SH-SY5Y (cell line): ENCODE measurements around the gene SLC12A1.

Source experiments
- GATA2 ChIP-seq: IDR thresholded peaks from 2 replicates; pipeline ENCODE4 v1.6.1; 2011; ENCODE audit warnings: mild to moderate bottlenecking, low read depth, low read length
- GATA3 ChIP-seq: IDR thresholded peaks from 2 replicates; pipeline ENCODE4 v1.6.1; 2011; ENCODE audit warnings: low read depth, mild to moderate bottlenecking, low read length, moderate library complexity

The SLC12A1 gene

DNA sequence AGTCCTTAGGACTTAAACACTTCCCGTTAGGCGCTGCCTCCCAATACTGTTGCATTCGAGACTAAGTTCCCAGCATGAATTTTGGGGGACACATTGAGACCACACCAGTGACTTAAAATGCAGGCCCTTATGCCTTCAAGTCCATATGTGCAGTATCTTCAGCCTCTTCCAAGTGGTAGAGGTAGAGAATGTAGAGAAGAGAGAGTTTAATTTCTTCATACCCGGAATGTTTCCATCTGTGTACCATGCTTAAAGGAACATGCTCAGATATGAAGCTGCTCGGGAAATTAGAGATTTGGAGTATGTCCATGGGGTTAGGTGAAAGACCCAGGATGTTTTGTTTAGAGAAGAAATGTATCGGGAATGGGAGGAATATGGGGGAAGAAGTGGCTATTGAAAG is 137.8 kb downstream of the SLC12A1 start:
- TF ChIP-seq GATA2 (no peak), GATA3 (no peak)

DNA sequence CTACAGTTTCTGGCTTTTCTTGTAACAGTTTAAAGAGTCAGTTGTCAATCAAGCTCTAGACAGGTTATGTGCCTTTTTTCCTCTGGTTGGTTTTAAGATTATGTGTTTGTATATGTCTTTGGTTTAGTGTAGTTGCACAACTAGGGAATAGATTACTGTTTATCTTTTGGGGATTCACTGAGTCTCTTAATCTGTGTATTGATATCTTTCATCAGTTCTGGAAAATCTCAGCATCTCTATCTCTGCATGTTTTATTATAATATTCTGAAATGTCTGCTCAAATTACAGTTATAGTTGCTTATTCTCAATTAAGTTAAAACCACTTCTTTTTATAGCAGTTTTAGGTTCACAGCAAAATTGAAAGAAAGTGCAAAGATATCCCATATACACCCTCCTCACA is 139.4 kb downstream of the SLC12A1 start:
- TF ChIP-seq GATA3 (no peak), GATA2 (no peak)

DNA sequence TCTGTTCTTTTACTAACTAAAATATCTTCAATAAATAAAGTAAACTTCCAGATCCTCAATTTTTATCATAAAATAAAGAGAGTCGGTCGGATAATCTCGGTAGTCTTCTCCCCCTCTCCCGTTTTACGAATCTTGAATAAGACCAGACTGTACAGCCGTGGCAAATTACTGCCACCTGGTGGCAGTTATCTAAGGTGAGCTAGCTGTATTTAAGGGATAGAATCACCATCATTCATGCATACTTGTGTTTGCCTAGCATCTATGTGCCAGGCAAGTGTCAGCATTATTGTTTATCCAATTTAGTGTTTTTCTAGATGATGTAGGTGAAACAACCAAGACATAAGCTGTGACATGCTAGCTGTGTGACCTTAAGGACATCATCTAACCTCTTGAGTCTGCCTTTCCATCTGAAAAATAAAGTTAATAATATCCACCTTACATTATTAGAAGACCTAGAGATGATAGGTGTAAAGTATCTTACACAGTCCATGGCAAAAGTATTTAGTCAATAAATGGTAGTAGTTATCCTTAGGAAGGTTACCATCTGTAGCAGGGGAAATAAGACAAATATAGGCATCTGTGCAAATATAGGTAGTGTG is 146.5 kb downstream of the SLC12A1 start:
- no peak for TF ChIP-seq GATA2
- no peak for TF ChIP-seq GATA3
